ENCODE data around the gene IL12RB1.

Gene IL12RB1

DNA sequence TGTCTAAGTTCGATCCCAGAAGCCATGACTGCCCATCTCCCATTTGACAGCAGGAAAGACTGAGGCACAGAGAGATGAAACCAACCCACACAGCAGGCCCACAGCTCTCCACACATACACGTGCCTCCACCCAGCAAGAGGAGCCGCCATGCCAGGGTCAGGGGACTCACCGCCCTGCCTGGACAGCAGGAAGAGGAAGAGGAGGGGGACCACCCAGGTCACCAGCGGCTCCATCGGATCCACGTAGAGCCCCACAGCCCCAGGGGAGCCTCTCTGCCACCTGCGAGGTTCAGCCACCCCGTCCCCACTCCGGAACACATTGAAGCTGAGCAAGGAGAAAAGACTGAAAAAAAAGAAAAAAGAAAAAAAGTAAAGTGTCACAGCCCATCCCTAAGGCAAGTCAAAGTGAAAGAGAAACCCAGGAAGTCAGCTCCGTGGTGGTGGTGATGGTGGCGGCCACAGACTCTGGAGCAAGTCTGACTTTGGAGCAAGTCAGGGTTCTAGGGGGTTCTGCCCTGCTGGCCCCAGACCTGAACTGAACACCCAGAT lies at the start of gene IL12RB1:
Gene IL12RB1, minus strand, starts transcription at position 345 of the 549 bp plus-strand sequence. Its CDS starts 111 bp downstream, at position 234.
- no peak for DNase-seq

DNA sequence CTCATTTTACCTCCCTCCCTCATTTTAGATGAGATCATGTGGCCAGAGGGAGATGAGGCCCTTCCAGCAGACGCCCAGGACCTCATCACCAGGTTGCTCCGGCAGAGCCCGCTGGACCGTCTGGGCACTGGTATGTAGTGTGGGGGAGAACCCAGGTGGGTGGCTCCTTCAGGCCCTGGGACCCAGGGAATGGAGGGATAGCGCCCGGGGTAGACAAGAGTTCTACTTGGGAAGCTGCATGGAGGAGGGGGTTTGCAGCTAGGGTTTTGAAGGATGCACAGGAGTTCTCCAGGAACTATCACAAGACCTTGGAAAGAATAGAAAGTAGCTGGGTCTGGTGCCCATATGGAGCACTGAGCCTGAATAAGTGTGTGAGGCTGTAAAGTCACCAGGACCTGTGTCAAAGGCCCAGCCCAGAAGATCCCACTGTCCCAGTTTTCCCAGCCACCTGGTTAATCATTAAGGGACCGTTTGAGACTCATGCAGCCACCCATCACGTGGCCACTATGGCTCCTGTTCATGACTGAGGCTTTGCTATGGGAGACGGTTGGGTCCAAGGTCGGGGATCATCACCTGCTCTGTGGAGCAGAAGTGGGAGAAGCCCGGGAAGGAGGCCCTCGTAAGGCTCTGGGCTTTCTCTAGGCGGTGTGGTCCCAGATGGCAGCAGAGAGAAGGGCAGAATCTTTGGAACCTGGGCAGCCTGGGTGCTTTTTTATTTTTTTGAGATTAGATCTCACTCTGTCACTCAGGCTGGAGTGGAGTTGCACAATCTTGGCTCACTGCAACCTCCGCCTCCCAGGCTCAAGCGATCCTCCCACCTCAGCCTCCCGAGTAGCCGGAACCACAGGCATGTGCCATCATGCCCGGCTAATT lies 49.2 kb upstream of the IL12RB1 start:
- DNase-seq, result no peak

DNA sequence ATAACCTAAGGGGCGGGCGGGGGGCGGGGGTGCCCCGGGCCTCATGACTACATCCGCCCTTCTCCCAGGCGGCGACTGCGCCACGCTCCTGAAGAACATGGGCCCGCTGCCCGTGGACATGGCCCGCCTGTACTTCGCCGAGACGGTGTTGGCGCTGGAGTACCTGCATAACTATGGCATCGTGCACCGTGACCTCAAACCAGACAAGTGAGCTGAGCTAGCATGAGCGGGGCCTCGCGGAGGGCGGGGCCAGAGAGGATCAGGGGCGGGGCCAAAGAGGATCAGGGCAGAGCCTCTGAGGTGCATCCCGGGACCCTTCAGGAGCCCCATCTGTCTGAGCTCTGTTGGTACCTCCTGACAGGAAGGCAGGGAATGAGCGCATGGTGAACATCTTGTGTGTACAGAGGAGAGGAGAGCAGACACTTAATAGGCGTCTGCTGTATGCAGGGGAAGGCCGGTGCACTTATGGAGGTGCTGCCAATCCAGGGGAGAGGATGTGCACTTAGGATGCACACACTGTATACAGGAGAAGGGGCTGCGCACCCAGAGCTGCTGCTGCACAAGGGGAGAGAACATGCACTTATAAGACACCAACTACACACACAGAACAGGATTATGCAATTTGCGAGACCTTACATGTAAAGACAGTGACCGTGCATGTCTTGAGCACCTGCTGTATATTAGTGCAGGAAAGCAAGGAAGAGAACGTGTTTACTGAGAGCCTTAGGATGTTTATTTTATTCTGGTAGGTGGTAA lies 45.3 kb upstream of the IL12RB1 start:
- DNase-seq, result no peak

DNA sequence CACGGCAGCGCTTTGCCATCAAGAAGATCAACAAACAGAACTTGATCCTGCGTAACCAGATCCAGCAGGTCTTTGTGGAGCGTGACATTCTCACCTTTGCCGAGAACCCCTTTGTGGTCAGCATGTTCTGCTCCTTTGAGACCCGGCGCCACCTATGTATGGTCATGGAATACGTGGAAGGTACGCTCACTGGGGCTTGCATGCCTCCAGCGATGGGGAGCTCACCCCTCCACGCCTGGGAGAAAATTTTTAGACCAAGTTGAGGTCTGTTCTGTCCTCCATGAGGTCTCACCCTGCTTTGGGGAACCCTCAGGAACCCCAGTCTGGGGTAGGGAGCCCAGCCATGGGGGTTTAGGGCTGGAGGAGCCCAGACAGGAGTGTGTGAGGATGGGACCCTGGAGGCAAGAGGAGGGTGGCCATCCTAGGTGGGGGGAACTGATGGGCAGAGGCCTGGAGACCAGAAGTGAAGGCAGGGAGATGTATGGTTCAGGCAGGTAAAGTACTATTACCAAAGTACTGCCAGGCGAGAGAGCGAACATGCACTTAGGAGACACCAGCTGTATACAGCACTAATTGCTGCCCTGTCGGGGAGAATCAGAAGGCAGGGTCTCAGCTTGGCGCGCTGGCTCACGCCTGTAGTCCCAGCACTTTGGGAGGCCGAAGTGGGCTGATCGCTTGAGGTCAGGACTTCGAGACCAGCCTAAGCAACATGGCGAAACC lies 43.9 kb upstream of the IL12RB1 start:
- DNase-seq, result no peak

DNA sequence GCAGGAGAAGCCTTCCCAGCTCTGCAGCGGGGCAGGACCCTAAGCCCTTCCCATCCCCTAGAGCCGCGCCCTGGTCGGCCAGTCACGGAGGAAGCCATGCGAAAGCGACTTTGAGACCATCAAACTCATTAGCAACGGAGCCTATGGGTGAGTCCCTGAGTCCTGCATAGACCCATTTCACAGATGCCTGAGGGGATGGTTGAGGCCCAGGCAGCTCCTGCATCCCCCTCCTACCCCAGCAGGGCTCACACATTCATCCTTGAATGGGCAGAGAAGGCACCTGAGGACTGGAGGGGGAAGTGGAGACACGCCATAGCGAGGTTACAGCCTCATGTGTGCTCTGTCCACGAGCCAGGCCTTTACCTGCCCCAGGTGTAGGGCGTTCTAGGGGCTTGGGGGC lies 42.1 kb upstream of the IL12RB1 start:
- DNase-seq, result no peak

DNA sequence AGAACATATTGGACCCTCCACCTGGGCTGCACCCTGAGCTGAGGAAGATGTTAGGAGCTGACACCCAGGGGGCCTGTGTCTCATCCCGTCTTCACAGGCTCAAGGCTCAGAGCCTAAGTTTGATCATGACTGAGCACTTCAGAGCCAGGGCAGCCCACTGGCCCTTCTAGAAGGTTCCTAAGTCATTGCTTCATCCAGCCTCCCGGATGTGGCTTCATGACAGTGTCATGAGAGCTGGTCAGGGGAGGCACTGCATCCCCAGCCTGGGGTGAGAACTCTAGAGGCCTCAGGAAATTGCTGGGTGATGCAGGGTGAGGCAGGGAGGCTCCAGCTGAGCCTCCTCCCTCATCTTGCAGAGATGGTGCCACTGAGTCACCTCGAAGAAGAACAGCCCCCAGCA lies 41.3 kb upstream of the IL12RB1 start:
- no peak for DNase-seq

DNA sequence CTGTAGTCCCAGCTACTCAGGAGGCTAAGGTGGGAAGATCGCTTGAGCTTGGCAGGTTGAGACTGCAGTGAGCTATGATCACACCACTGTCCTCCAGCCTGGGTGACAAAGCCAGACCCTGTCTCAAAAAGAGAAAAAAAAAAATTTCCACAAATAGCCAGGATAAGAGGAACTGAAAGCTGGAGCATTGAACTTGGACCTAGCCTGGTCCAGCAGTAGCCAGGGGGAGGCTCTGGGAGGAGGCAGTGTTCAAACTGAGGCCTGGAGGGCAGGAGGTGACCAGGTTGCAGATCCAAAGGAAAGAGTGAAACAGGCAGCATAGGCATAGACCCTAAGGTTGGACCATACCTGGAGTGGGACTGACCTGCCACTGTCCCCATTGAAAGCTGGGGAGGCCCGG lies 39.4 kb upstream of the IL12RB1 start:
- DNase-seq, result no peak

DNA sequence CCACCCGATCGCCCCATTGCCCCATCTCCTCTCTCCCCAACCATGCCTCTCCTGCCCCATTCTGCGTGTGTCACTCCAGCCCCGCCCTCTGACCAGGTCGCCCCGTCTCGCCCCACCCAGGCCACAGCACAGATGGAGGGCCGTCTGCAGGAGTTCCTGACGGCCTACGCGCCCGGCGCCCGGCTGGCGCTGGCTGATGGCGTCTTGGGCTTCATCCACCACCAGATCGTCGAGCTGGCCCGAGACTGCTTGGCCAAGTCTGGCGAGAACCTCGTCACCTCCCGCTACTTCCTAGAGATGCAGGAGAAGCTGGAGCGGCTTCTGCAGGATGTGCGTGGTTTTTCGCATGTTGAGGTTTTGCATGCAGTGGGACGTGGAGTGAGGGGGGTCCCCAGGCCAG lies 37.1 kb upstream of the IL12RB1 start:
- DNase-seq, result no peak

DNA sequence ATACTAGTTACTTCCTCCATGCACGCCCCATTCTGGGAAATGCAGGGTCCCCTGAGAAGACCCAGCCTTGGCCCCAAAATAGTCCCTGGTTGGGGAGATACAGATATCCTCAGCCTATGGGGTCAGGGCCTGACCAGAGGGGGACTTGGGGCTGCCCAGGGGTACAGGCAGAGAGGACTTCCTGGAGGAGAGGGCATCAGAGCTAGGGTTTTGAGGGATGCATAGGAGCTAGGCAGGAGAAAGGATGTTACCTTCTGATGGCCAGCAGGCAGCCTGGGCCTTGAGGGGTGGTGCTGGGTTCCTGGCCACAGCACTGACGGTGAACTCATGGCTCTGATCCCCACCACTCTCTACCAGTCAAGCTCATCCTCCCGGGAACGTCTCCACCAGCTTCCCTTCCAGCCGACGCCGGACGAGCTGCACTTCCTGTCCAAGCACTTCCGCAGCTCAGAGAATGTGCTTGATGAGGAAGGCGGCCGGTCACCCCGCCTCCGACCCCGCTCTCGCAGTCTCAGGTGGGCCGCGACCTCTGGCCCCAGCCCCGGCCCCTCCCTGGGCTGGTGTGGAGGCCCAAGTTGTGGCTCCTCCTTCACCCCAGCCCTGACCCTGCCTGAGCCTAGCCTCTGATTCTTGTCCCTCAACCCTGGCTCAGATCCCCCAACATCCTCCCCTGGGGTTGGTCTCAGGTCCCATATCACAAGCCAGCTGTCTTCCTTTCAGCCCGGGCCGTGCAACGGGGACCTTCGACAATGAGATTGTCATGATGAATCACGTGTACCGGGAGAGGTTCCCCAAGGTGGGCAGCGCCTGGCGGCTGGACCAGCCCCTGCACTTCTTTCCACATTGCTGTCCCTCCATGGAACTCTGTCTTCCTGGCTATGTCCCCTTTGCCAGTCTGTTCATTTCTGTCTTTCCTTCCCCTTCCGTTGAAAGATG lies 36.4 kb upstream of the IL12RB1 start:
- no peak for DNase-seq

DNA sequence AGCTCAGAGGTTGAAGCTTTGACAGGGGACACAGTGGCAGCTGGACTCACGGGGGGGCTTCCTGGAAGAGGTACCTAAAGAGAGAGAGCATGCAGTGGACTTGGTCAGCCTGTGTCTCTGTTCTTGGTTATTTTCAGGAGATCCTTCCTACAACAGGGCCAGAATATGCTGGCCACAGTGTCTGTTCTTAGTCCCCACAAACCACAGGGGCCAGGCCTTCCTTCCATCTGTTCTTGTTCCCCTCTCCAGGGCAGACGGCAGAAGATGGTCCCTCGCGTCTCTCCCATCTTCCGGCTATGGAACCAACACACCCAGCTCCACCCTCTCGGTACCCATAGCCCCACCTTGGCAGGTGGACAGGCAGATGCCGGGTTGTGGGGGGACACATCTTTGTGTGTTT lies 35.7 kb upstream of the IL12RB1 start:
- DNase-seq, result no peak

DNA sequence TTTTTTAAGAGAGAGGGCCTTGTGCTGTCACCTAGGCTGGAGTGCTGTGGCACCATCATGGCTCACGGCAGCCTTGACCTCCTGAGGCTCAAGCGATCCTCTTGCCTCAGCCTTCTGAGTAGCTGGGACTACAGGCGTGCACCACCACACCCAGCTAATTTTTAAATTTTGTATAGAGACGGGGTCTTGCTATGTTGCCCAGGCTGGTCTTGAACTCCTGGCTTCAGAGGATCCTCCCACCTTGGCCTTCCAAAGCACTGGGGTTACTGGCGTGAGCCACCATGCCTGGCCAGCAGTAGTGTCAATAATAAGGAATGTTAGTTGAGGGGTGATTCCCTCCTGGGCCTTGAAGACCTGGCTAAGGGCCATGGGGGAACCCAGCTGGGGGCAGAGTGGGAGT lies 34.4 kb upstream of the IL12RB1 start:
- no peak for DNase-seq

DNA sequence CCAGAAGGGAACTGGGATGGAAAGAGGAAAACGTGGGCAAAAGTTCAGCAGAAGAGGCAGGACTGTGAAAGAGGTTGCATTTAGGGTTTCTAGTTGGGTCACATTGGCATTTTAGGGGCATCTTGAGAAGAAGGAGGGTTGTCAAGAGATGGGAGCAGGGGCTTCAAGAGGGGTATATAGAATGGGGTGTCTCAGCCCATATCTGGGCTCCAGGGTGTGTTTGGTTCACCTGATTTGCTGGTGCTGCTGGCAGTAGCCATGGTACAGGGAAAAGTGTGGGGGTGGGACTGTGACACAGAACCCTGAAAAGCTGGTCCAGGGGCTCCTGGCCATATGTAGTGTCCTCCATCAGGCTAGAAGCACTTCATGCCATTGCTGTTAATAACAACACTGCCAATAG lies 33.4 kb upstream of the IL12RB1 start:
- DNase-seq, result no peak

DNA sequence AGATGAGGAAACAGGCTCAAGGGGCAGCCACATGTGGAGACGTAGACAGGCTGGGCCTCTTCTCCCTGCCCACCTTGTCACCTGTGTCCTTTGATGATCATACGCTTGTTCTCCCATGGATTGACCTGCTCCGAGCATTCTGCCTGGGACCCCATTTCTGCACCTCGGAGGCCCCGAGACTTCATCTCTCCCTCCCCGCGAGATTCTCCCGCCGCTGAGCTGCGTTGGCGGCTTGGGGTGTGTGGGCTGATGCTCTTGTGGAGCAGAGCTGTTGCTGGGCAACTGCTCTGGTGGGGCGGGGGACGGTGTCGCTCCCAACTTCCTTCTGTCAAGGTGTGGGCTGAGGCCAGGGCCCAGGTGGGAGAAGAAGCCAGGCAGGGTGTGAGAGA lies 33.0 kb upstream of the IL12RB1 start:
- no peak for DNase-seq

DNA sequence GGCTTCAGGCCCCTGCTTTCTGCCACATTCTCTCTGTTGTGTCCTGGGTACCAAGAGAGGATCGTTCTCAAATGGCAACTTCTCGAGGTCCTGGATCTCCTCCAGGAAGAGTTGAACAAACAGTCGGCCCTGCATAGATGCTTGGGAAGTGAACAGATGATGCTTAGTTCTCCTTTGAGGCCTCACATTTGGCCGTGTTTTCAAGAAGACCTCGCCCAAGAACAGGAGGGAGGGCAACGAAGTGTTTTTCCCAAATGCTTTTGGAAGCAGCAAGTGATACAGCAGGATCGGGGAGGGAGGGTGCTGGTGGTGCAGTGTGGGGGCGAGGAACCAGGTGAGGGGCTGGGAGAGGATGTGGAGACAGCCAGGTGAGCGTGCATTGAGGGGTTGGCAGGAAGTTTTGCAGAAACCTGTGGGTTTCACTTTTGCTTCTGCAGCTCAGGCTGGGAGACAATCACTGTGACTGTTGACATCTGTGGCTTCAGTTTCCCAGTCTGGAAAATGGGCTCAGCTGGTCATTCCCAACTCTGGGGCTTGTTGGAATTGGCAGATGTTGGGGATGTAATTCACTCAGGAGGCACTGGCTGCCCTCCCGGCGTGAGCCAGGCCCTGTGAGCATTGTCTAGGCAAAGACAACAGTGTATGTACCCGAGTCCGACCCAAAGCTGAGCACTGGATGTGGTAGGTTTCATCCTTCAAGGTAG lies 32.4 kb upstream of the IL12RB1 start:
- DNase-seq, result no peak

DNA sequence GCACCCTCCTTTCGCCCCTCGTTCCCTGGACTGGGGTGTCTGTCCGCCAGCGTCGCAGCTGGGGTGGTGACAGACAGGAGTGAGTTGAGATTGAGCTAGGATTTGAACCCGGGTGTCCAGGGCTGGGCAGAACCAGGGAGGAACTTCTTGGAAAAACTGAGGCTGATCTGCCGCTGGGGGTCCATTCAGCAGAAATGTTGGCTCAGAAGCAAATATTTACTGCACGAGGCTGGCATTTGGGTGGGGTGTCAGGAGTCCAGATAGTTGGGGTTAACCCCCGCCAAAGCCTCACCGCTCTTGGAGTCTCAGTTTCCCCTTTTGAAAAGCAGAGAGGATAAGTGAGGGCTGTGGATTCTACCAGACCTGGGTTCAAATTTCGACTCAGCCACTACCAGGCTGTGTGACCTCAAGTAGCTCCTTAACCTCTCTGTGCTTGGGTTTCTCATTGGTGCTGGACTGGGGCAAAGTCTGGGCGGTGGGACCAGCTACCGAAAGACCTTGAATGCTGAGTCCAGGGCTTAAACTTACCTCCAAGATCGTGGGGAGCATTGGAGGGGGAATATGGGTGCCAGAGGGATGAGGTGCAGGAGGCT lies 31.8 kb upstream of the IL12RB1 start:
- no peak for DNase-seq

DNA sequence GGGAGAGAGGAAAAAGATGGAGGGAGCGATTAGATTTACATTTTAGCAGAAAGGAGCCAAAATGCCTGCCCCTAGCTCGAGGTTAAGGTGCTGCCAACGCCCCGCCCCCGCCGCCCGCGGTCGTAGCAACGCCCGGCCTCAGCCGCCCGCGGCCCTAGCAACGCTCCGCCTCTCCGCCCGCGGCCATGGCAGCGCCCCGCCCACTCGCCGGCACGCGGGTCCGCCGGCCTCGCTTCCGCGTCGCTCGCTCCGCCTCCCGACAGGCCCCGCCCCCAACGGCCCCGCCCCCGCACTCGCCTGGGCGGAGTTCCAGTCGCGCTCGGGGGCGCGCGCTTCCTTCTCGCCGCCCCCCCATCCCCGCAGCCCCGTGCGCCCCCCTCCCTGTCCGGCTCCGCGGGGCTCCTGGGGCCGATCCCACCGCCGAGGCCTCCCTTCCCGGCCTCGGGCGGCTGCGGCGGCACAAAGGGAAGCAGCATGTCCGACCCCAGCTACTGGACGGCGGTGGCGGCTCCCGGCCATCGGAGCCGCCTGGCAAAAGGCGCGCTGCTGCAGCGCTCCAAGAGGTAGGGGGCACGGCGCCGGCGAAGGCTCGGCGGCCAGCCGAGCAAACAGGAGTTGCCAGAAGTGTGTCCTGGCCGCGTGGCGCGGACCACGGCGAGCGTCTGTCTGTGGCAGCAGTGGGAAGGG lies 31.1 kb upstream of the IL12RB1 start:
- peak; percentile 96 for DNase-seq

DNA sequence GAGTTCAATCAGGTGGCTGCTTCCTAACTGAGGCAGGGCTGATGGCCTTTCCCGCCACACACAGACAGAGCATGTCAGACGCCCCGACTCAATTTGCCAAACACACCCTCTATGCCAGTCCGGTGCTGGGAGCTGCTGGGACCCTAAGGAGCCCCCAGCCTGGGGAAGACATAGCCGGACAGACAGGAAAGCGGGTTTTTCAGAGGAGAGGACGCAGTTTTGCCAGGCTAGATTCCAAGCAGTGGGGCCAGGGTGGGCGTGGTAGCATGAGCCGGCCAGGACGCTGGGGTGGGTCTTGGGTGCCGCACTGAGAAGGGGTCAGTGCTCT lies 30.6 kb upstream of the IL12RB1 start:
- DNase-seq, result no peak

DNA sequence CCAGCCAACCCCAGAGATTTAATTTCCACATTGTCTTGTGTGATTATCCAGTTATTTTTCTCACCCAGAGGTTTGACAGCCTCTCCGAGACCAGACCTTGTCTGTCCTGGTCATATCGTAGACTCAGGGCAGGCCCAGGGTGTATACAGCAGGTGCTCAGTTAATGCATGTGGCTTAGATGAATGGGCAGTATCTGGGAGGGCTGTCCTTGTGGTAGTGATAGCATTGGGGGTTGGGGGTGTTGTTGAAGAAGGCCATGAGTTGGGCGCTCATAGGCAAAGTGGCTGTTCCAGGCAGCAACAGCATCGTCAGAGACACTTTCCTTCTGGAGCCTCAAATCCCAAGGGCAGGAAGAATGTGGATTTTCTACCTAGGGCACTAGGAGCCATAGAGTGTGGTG lies 27.7 kb upstream of the IL12RB1 start:
- DNase-seq, result no peak

DNA sequence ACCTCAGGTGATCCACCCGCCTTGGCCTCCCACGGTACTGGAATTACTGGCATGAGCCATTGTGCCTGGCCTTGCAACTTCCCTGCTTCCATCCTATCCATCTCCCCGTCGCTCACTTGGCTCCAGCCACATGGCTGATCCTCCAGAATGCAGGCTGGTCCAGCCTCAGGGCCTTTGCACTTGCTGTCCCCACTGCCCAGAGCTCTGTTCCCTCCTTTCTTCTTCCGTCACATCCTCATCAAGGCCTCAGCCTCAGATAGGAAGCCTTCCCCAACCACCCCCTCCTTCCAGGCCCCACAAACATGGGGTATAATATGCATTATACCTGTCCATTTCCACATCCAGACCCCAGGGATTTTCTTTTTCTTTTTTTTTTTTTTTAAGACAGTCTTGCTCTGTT lies 27.1 kb upstream of the IL12RB1 start:
- DNase-seq, result no peak

DNA sequence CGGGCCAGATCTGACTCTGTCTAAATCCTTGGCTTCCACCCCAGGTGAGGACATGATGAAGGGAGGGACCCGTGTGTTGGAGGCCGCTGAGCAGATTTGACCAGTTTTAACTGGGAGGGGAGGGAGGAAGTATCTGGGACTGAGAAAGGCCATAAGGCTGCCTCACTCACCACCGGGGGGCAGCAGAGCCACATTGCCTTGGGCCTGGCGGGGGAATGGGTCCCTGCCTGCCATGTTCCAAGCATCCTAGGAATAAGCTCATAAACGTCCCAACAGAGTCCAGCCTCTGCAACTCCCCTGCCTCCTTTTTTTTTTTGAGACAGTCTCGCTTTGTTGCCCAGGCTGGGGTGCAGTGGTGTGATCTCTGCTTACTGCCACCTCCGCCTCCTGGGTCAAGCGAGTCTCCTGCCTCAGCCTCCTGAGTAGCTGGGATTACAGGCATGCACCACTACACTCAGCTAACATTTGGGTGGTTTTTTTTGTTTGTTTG lies 26.3 kb upstream of the IL12RB1 start:
- DNase-seq, result peak; percentile 93
